Measurements from ENCODE around the gene RBMS3. TPM values are rescaled to one million over a fixed set of nuclear protein-coding genes. Genes with fewer than 3 reads are reported as not detected.
A peak's percentile ranks its signal among the peaks of the same experiment; 100 is the strongest.
"Not testable (repeated sequence)": the region's sequence is repeated elsewhere in the genome, so short reads cannot be mapped to it uniquely, and the experiment has no call there.

RBMS3 gene
- not detected in 2 replicates for total RNA-seq (2014; rRNA removed; shearing (Covaris generic))

DNA sequence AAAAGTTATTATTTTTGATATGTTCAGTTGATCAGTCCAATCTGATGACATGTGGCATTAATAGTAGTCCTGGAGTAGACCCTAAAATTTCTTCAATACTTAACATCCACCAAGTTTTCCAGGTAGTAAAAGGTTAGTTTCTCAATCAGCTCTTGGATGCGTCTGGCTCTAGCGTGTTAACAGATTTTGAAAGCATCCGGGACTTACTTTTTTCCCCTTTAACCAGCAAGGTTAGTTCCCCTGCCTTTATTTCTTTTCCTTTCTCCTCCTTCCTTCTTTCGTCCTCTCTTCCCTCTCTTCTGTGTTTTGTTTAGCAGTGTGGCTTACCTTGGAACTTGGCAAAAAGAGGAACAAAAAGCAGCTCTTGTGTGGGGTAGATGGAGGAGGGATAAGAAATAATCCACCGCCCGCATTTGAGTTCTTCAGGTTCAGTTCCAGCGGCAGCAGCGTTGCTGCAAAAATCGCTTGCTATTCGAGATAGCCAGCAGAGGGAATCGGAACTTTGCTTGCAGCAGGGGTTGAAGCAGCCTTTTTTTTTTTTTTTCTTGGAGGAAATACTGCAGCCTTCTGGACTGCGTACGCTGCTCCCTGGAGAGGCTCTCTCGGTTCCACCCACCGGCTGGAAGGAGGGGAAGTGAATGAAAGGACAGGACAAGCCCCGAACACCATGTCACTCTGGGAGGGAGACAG, at the start of gene RBMS3:
Gene RBMS3, plus strand, starts transcription at position 668 of the 690 bp plus-strand sequence.
- peak; percentile 1 for DNase-seq (ENCODE audit: low spot score)

DNA sequence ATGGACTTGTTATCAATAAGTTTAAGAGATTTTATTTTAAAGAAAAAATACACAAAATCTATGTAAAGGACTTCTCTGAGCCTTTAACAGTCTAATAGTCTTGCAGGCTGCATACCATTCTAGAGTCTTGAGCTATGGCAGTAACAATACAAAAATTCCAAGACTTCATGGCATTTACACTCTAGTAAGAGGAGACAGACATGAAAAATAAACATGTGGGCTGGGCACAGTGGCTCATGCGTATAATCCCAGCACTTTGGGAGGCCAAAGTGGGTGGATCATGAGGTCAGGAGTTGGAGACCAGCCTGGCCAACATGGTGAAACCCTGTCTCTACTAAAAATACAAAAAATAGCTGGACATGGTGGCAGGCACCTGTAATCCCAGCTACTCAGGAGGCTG, 47.7 kb upstream of the RBMS3 start:
- not testable (repeated sequence) for DNase-seq (ENCODE audit: low spot score)

DNA sequence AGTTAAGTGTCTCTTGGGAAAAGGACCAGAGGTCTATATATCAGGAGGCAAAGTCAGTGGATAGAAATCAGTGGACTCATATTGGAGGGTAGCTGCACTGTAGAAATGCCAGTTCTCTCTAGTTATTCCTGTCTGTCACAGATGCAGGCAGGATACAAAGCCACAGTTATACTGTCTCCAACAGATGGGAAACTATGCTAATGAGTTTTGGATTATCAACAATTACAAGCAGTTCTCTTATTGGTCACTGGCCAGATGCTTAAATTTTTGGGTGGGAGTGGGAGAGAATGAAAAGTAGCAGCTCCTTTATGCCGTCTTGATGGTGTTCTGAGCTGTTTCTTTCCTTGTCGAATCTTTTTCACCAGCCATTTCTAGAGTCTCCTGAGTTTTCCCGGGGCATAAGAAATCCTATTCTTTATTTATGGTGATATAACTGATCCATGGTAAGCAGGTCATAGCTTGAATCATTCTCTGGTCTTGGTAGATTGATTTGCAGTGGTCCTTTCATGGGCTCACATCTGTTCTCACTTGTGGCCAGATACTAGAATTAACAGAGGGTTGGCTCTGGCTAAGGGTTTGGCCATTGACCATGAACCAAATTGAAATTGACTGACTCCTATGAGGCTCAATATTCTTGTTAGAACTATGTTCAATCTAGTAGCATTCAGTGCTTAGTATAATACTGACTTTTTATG, 44.6 kb upstream of the RBMS3 start:
- DNase-seq (ENCODE audit: low spot score), result no peak

GRCh38 chr3:29239376-29239775, 41.5 kb upstream of the RBMS3 start:
- DNase-seq (ENCODE audit: low spot score), result no peak

DNA sequence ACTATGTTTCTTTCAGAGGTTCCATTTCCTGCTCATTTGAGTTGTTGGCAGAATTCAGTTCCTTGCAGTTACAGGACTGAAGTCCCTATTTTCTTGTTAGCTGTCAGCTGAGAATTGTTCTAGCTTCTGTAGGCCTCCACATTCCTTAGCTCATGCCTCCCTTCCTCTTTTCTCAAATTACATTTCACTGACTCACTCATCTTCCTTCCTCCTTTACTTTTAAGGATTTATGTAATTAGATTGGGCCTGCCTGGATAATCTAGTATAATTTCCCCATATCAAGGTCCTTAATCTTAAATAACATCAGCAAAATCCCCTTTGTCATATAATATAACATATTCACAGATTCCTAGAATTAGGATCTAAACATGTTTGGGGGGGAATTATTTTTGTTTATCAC, 40.6 kb upstream of the RBMS3 start:
- no peak for DNase-seq (ENCODE audit: low spot score)

DNA sequence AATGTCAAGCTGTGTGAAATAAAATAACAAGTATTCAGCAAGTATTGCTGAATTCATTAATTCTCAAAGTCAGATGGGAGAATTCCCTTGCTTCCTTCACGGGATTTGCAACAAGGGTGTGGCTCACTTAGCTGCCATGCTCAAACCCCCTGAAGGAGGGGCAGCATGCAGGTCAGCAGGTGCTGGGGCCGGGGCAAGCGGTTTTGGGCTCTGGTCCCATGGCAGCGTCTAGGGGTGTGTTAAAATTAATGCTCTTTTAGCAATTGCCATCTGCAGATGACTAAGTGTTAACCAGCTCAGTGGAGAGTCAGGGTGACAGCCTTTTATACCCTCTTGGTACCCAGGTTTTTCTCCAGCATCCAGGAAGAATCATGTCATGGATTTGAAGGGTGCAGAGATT, 40.0 kb upstream of the RBMS3 start:
- DNase-seq (ENCODE audit: low spot score), result no peak

- DNase-seq (ENCODE audit: low spot score), result no peak
Observed at GRCh38 chr3:29241855-29242254, 39.0 kb upstream of the RBMS3 start.

- no peak for DNase-seq (ENCODE audit: low spot score)
Observed at GRCh38 chr3:29242296-29242695, 38.6 kb upstream of the RBMS3 start.

GRCh38 chr3:29245441-29245840, 35.4 kb upstream of the RBMS3 start:
- DNase-seq (ENCODE audit: low spot score), result no peak

DNA sequence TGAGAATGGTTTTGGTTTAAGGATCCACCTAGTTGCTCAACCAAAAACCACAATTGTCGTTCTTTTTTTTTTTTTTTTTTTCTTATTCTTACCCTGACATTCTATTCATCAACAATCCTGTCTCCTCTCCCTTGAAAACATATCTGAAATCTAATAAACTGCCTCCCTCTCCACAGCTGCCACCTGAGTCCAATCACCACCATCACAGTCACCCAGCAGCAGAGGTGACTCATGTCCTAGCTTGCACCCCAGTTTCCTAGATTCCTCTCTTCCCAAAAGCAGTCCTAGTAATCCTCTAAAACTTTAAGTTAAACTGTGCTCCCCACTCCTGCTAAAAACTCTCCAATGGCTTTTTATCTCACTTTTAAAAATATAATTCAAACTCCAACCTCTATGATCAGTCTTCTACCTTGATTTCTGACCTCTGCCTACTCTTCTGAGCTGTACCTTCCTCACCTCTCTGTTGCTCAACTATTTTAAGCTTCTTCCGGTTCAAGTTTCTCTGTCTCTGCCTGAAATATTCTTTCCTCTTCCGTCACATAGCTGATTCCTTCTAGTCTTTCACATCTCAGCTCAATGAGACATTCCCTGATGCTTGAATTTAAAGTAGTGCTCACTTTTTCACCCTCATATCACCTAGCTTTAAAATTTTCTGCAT, 33.7 kb upstream of the RBMS3 start:
- DNase-seq (ENCODE audit: low spot score), result no peak

GRCh38 chr3:29249829-29250345, 31.0 kb upstream of the RBMS3 start:
- no peak for DNase-seq (ENCODE audit: low spot score)

DNA sequence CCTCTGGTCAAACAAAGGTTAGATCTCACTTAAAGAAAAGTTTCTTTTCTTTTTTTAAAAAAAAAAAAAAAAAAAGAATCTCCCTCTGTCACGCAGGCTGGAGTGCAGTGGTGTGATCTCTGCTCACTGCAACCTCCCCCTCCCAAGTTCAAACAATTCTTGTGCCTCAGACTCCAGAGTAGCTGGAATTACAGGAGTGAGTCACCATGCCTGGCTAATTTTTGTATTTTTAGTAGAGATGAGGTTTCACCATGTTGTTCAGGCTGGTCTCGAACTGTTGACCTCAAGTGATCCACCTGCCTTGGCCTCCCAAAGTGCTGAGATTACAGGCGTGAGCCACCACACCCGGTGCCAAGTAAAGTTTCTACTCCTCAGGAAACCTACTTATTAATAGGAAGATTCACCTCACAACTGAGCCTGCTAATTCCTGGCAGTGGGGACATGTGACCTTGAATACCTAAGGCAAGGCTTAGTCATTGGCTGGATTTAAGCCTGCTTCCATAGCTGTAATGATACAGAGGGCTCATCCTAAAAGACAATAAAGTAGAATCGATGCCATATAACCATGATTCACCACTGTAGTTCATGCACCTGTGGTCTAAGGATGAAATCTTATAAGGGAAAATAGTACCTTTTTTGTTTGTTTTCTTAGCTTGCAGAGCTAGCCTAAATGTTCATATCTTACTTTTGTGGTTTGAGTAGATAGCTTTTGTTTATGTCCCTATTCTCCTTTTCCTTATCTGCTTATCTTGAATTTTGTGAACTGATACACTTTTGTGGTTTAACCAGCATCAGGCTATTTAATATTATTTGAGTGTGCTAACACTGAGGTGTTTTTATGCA, 24.8 kb upstream of the RBMS3 start:
- DNase-seq (ENCODE audit: low spot score), result no peak

DNA sequence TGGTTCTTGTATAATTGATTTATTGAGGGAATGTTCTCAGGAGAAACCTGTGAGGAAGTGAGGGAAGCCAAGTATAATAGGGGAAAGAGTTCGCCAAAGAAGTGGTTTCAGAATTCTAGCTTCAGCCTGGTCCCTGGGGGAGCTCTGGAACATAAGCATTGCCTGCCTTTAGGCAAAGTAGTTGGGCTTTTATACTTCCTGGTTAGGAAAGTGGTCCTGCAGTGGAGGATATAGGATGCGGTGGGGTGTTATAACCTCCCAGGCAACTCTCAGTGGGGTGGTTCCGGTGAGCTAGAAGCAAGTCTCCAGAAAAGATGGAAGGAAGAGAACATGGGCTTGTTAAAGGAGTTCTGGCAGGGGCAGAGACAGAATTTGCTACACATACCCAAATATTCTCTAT, 22.7 kb upstream of the RBMS3 start:
- DNase-seq (ENCODE audit: low spot score), result no peak

DNA sequence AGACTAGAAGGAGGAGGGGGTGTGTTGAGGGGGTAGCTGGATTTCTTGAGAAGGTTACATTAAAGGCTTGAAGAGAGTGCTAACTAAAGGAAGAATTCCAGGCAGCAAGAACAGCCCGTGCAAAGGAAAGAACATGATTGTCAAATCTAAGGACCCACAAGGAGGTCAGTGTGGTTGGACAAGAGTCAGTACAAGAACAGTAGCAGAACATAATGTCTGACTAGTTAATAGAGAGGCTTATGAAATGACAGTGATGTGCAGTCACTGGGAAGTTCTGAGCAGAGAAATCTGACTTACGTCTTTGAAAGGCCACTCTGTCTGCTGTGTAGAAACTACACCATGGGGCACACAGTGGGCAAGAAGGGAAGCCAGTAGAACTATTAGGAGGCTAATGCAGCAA, 19.8 kb upstream of the RBMS3 start:
- no peak for DNase-seq (ENCODE audit: low spot score)

GRCh38 chr3:29263476-29263875, 17.4 kb upstream of the RBMS3 start:
- DNase-seq (ENCODE audit: low spot score), result no peak

DNA sequence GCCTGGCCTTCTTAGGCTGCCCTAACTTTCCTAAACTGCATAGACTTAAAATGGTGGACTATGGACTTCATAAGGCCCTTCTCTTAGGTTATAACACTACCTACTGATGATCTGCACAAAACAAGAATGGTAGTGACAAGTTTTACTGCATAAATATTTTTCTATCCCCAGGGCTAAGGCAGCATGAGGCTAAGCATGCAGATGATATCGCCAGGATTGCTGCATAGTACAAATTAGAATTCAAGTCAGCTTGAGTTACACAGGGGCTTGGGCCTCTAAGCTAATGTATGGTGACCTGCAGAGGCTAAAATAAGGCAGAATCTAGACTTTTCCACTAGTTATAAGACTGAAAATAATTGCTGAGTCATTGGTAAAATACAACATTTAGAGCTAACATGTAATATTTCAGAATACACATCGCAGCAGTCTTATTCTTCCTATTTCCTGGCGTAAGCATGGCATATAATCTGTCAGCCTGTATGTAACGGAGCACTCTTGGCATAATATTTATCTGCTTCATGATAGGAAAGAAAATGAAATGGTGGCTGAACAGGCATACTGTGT, 15.3 kb upstream of the RBMS3 start:
- DNase-seq (ENCODE audit: low spot score), result no peak

GRCh38 chr3:29267226-29267625, 13.6 kb upstream of the RBMS3 start:
- DNase-seq (ENCODE audit: low spot score), result no peak

GRCh38 chr3:29268651-29269050, 12.2 kb upstream of the RBMS3 start:
- DNase-seq (ENCODE audit: low spot score), result no peak

DNA sequence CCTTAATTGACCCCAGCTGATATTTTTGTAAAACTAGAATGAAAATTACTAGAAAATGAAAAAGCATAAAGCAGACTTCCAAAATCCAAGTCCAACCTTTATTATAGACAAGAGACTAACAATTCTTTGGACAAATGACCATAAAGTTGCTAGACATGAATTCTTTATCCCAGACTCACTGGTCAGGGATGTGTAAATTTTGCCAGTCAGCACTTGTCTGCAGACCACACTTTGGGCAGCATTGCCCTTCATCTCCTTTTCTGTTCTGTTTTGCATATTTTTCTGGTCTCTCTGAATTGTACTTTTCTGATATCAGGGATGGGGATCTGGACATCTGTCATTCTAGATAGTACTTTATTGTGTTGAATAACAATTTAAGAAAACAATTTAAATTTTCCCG, 10.1 kb upstream of the RBMS3 start:
- DNase-seq (ENCODE audit: low spot score), result no peak

DNA sequence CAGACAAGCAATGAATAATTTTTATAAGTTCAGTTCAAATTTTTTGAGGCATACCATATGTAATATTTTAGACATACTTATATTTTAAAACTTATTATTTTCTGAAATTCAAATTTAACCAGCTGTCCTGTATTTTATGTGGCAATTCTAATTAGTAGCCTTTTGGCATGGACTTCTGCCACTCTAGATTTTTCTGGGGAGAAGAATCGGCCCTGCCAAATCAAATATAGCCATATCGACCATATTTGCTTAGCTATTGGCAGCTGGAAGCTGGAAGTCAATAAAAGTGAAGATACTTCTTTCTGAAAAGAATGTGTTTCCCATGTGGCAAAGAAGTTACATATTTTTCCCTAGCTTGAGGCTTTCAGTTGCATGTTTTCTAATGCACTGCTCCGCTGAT, 9.4 kb upstream of the RBMS3 start:
- DNase-seq (ENCODE audit: low spot score), result no peak

DNA sequence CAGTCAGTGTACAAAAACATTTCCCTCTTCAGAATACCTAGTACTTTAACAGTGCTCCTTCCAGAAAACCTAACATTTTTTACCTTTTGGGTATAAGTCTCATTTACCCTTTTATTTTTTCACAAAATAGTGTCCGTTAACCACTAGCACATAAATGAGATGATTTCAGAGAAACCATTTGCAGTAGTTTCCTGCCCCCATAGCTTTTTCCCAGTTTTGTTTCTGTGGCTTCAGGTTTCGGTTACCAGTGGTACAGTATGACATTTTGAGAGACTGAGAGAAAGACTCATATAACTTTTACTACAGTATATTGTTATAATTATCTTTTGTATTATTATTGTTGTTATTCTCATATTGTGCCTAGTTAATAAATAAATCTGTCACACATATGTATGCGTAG, 6.2 kb upstream of the RBMS3 start:
- no peak for DNase-seq (ENCODE audit: low spot score)
